Peyer's patch (tissue), 4 donors: ENCODE results near the gene MPPED2.

Experiments used
- POLR2A ChIP-seq, 2 donors: fragments of 450-650 bp; IDR thresholded peaks; one replicate each; pipeline ENCODE4 v1.5.1; 2017; ENCODE audit warnings: antibody characterized with exemption in 2 of 2, mild to moderate bottlenecking in 2 of 2, moderate library complexity in 2 of 2
- TF ChIP-seq, protein P1 (sequence below), 6 experiments: fragments of 450-650 bp in 4 of 6; fragments of 200-600 bp in 2 of 6; sonication (generic) in 1 of 6; IDR thresholded peaks; one replicate each; pipeline ENCODE4 v1.5.1; 2017 to 2019; ENCODE audit warnings: antibody characterized with exemption in 6 of 6, mild to moderate bottlenecking in 3 of 6, moderate library complexity in 1 of 6

DNA sequence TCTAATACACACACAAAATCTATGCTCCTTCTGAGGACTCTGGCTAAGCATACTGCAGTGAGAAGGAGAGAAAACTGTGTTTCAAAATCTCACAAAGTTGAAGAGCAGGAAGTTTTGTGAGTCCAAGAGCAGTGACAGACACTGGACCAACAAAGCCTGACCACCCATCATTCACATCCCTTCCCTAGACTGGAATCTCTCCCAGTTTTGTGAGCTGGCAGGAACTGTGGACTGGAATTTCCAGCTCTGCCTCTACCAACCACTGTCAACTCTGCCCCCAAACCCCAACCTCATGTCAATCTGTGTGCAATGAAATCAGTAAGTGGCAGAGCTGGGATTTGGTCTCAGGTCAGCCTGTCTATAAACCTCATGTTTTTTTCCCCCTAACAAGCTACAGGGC, 150.7 kb downstream of the MPPED2 start:
- TF ChIP-seq, protein P1, sequence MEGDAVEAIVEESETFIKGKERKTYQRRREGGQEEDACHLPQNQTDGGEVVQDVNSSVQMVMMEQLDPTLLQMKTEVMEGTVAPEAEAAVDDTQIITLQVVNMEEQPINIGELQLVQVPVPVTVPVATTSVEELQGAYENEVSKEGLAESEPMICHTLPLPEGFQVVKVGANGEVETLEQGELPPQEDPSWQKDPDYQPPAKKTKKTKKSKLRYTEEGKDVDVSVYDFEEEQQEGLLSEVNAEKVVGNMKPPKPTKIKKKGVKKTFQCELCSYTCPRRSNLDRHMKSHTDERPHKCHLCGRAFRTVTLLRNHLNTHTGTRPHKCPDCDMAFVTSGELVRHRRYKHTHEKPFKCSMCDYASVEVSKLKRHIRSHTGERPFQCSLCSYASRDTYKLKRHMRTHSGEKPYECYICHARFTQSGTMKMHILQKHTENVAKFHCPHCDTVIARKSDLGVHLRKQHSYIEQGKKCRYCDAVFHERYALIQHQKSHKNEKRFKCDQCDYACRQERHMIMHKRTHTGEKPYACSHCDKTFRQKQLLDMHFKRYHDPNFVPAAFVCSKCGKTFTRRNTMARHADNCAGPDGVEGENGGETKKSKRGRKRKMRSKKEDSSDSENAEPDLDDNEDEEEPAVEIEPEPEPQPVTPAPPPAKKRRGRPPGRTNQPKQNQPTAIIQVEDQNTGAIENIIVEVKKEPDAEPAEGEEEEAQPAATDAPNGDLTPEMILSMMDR (IDR thresholded peaks at IDR 0.05) = no peak
- TF ChIP-seq POLR2A (IDR thresholded peaks at IDR 0.05) = no peak
